Left lung (tissue), 10 donors: ENCODE results near the gene COMMD9. TPM values are rescaled to one million over a fixed set of nuclear protein-coding genes. Genes with fewer than 3 reads are reported as not detected.
A peak's percentile ranks its signal among the peaks of the same experiment; 100 is the strongest.
"Not testable (repeated sequence)": the region's sequence is repeated elsewhere in the genome, so short reads cannot be mapped to it uniquely, and the experiment has no call there.

Experiments
- ATAC-seq: fragments of 200-7000 bp; cut with Tn5 transposase; one replicate; pipeline ENCODE4 v1.9.1; 2020; ENCODE audit warnings: moderate library complexity
- DNase-seq, 4 donors: peaks; one replicate each; pipeline ENCODE4 v3.0.0-alpha.2; 2013 to 2020
- H3K27ac ChIP-seq, 2 donors: fragments of 200-600 bp; sonication (generic) in 1 of 2; one replicate each; pipeline versions ENCODE4 v1.5.0 to v1.8.0; 2020 to 2021
- H3K27me3 ChIP-seq, 2 donors: fragments of 200-600 bp; sonication (generic) in 1 of 2; one replicate each; pipeline versions ENCODE4 v1.5.0 to v1.8.0; 2020 to 2021
- H3K36me3 ChIP-seq, 2 donors: fragments of 200-600 bp; sonication (generic) in 1 of 2; one replicate each; pipeline versions ENCODE4 v1.5.0 to v1.8.0; 2020 to 2021
- H3K4me1 ChIP-seq, 2 donors: fragments of 200-600 bp; one replicate each; pipeline ENCODE4 v1.8.0; 2021
- H3K4me3 ChIP-seq, 2 donors: fragments of 200-600 bp; sonication (generic) in 1 of 2; one replicate each; pipeline versions ENCODE4 v1.5.0 to v1.8.0; 2020 to 2021; ENCODE audit warnings: mild to moderate bottlenecking in 1 of 2
- H3K9me3 ChIP-seq, 2 donors: fragments of 200-600 bp; sonication (generic) in 1 of 2; one replicate each; pipeline versions ENCODE4 v1.5.0 to v1.8.0; 2020 to 2021
- CTCF ChIP-seq, 2 donors: fragments of 200-600 bp; sonication (generic) in 1 of 2; IDR thresholded peaks; one replicate each; pipeline versions ENCODE4 v1.5.0 to v1.8.0; 2021; ENCODE audit warnings: antibody characterized with exemption in 2 of 2
- intact Hi-C, 2 donors: fragments of 100-400 bp; cut with DNase I; formaldehyde crosslinking; loops; one replicate each; pipeline versions ENCODE4 v1.11.2 to v1.14.2; 2022
- polyA plus RNA-seq, 6 donors: library from polyadenylated mRNA; unstranded; fragments of 120-200 nt; gene quantifications; one replicate each; pipeline ENCODE4 v1.2.1, GENCODE V29; 2013; ENCODE audit not compliant: insufficient read length in 6 of 6
- total RNA-seq, 2 donors: library from RNA; stranded (reverse); fragmentation: NEBNext Ultra II Directional; extraction: Animal tissue kit (Norgen Biotek cat#: 25700); gene quantifications; one replicate each; pipeline ENCODE4 v1.2.1, GENCODE V29; 2021
- donor health status: DM: no; HTN: yes; CAD: no.
- donor health status: DM: no; HTN: no; CAD: no.

Gene COMMD9
- total and polyA plus RNA-seq, 8 donors: 59.9 to 87.2 (median 69.5) TPM

GRCh38 chr11:36328966-36329673 is 39.9 kb upstream of the COMMD9 start:
- H3K4me3 ChIP-seq: no peak overlapping the region
- H3K4me1 ChIP-seq: no peaks in the 10 kb centered on the region
- no peak overlapping the region for H3K27ac ChIP-seq
- H3K36me3 ChIP-seq: no peaks in the 10 kb centered on the region
- no peaks in the 10 kb centered on the region for H3K27me3 ChIP-seq
- intact Hi-C loops: no loop called here
- no peak for DNase-seq
- TF ChIP-seq CTCF (IDR thresholded peaks at IDR 0.05): no peak
- no peak for ATAC-seq
- no peaks in the 10 kb centered on the region for H3K9me3 ChIP-seq

- ATAC-seq: peak; percentile 76
- Histone ChIP-seq H3K4me1 (no peaks in the 10 kb centered on the region), H3K9me3 (no peaks in the 10 kb centered on the region), H3K4me3 (no peak overlapping the region), H3K27me3 (no peaks in the 10 kb centered on the region), H3K27ac (no peak overlapping the region), H3K36me3 (no peaks in the 10 kb centered on the region)
- intact Hi-C loops: no loop called here
- TF ChIP-seq CTCF (IDR thresholded peaks at IDR 0.05): no peak
- no peak for DNase-seq
Measured at GRCh38 chr11:36326524-36327419, 37.5 kb upstream of the COMMD9 start.

GRCh38 chr11:36325403-36325802 is 36.2 kb upstream of the COMMD9 start:
- H3K27me3 ChIP-seq, H3K36me3 ChIP-seq, H3K27ac ChIP-seq, DNase-seq, H3K4me3 ChIP-seq, intact Hi-C loops, H3K4me1 ChIP-seq, H3K9me3 ChIP-seq, ATAC-seq: not testable (repeated sequence)

- H3K9me3 ChIP-seq, H3K27ac ChIP-seq, ATAC-seq, H3K4me1 ChIP-seq, intact Hi-C loops, H3K4me3 ChIP-seq, DNase-seq, H3K36me3 ChIP-seq, H3K27me3 ChIP-seq: not testable (repeated sequence)
Measured at GRCh38 chr11:36324956-36325355, 35.7 kb upstream of the COMMD9 start.

- ATAC-seq: no peak
Measured at GRCh38 chr11:36317992-36318391, 28.8 kb upstream of the COMMD9 start.

More at GRCh38 chr11:36317992-36318391, 28.8 kb upstream of the COMMD9 start:
- no peaks in the 10 kb centered on the region for H3K9me3 ChIP-seq
- H3K27me3 ChIP-seq: no peaks in the 10 kb centered on the region
- no peaks in the 10 kb centered on the region for H3K36me3 ChIP-seq
- no peak overlapping the region for H3K27ac ChIP-seq
- TF ChIP-seq CTCF (IDR thresholded peaks at IDR 0.05): no peak
- intact Hi-C loops: no loop called here
- H3K4me3 ChIP-seq: no peak overlapping the region
- no peak for DNase-seq
- H3K4me1 ChIP-seq: no peaks in the 10 kb centered on the region
